Esophagus muscularis mucosa (tissue), 3 donors: ENCODE measurements around the gene PKDCC.

ENCODE experiments used
- EP300 ChIP-seq: sonication (generic); formaldehyde crosslinking; IDR thresholded peaks from one replicate; pipeline ENCODE4 v1.6.1; 2017; ENCODE audit warnings: antibody characterized with exemption
- TF ChIP-seq, protein P1 (sequence below), 3 experiments: fragments of 200-600 bp in 2 of 3; fragments of 450-650 bp in 1 of 3; sonication (generic) in 2 of 3; IDR thresholded peaks; one replicate each; pipeline ENCODE4 v1.5.1; 2017 to 2019; ENCODE audit warnings: antibody characterized with exemption in 3 of 3, mild to moderate bottlenecking in 2 of 3, moderate library complexity in 1 of 3

DNA sequence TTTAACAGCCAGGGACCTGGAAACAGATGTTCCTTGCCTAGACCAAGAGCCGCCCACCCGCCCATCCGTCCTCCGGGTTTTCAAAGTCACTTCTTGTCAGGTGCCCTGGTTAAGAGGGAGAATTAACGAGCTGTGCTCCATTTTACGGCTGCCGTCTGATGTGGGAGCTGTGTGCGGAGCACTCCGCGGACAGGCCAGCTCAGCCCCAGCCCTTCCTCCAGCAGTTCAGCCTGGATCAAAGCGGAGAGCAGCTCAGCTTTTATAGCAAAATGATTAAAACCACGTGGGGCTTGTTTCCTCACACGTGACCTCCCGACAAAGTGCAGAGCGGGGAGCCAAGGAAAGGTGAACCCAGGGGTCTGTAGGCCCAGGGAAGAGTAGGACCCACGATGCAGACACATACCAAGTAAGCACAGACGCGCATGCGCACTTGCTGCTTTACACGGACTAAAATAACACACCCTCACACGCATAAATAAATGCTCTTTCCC lies 46.1 kb upstream of the PKDCC start:
- TF ChIP-seq EP300: no peak
- TF ChIP-seq, protein P1, sequence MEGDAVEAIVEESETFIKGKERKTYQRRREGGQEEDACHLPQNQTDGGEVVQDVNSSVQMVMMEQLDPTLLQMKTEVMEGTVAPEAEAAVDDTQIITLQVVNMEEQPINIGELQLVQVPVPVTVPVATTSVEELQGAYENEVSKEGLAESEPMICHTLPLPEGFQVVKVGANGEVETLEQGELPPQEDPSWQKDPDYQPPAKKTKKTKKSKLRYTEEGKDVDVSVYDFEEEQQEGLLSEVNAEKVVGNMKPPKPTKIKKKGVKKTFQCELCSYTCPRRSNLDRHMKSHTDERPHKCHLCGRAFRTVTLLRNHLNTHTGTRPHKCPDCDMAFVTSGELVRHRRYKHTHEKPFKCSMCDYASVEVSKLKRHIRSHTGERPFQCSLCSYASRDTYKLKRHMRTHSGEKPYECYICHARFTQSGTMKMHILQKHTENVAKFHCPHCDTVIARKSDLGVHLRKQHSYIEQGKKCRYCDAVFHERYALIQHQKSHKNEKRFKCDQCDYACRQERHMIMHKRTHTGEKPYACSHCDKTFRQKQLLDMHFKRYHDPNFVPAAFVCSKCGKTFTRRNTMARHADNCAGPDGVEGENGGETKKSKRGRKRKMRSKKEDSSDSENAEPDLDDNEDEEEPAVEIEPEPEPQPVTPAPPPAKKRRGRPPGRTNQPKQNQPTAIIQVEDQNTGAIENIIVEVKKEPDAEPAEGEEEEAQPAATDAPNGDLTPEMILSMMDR (IDR thresholded peaks at IDR 0.05): no peak
